GM23338 (cell line): ENCODE measurements around the gene PHF21A. TPM values are rescaled to one million over a fixed set of nuclear protein-coding genes. Genes with fewer than 3 reads are reported as not detected.

ENCODE experiments used
- ATAC-seq: fragments of 200-7000 bp; cut with Tn5 transposase; 3 replicates; pipeline ENCODE4 v1.9.1; 2020
- DNase-seq: peaks from one replicate; pipeline ENCODE4 v3.0.0-alpha.2; 2015; ENCODE audit warnings: low spot score
- H2AFZ ChIP-seq: fragments of 200-600 bp; sonication (generic); 2 replicates; pipeline ENCODE4 v1.8.0; 2016; ENCODE audit warnings: antibody characterized with exemption, mild to moderate bottlenecking, moderate library complexity
- H3F3A ChIP-seq: fragments of 200-600 bp; sonication (generic); replicated peaks from 2 replicates; pipeline ENCODE4 v1.8.0; 2017; ENCODE audit warnings: antibody characterized with exemption, mixed run types, low read depth
- H3K27ac ChIP-seq: fragments of 200-600 bp; sonication (generic); 2 replicates; pipeline ENCODE4 v1.6.1; 2016; ENCODE audit warnings: low read depth
- H3K27me3 ChIP-seq: fragments of 200-600 bp; sonication (generic); 2 replicates; pipeline ENCODE4 v1.8.0; 2016; ENCODE audit warnings: mild to moderate bottlenecking, mixed run types, moderate library complexity; ENCODE audit not compliant: insufficient read depth
- H3K36me3 ChIP-seq: fragments of 200-600 bp; sonication (generic); 2 replicates; pipeline ENCODE4 v1.8.0; 2016; ENCODE audit warnings: mild to moderate bottlenecking; ENCODE audit not compliant: insufficient read depth
- H3K4me1 ChIP-seq: fragments of 200-600 bp; sonication (generic); 2 replicates; pipeline ENCODE4 v1.8.0; 2016; ENCODE audit warnings: mild to moderate bottlenecking, moderate library complexity; ENCODE audit not compliant: insufficient read depth
- H3K4me2 ChIP-seq: fragments of 200-600 bp; sonication (generic); 2 replicates; pipeline ENCODE4 v1.7.1; 2017; ENCODE audit warnings: mixed run types
- H3K4me3 ChIP-seq: fragments of 200-600 bp; sonication (generic); 2 replicates; pipeline ENCODE4 v1.6.1; 2016; ENCODE audit warnings: mixed run types
- H3K79me2 ChIP-seq: fragments of 200-600 bp; sonication (generic); replicated peaks from 2 replicates; pipeline ENCODE4 v1.8.0; 2017; ENCODE audit warnings: mild to moderate bottlenecking; ENCODE audit not compliant: insufficient read depth
- H3K9me2 ChIP-seq: fragments of 200-600 bp; sonication (generic); 2 replicates; pipeline ENCODE4 v1.8.0; 2017; ENCODE audit not compliant: insufficient read depth
- H4K20me1 ChIP-seq: fragments of 200-600 bp; sonication (generic); replicated peaks from 2 replicates; pipeline ENCODE4 v1.8.0; 2017; ENCODE audit warnings: mild to moderate bottlenecking; ENCODE audit not compliant: insufficient read depth
- H3K27ac Mint-ChIP-seq: 2 replicates; pipeline ENCODE4 v1.8.0; 2020; ENCODE audit warnings: inconsistent platforms, mild to moderate bottlenecking, moderate library complexity, mixed read lengths
- H3K27me3 Mint-ChIP-seq: 3 replicates; pipeline ENCODE4 v1.8.0; 2022; ENCODE audit warnings: low read depth, mild to moderate bottlenecking, moderate library complexity, mixed read lengths, inconsistent platforms; ENCODE audit not compliant: insufficient read depth, poor library complexity
- H3K36me3 Mint-ChIP-seq: 3 replicates; pipeline ENCODE4 v1.8.0; 2021; ENCODE audit warnings: low read depth, mild to moderate bottlenecking, inconsistent platforms, moderate library complexity, mixed read lengths
- H3K4me1 Mint-ChIP-seq: 3 replicates; pipeline ENCODE4 v1.8.0; 2020; ENCODE audit warnings: mild to moderate bottlenecking, inconsistent platforms, mixed read lengths
- H3K4me3 Mint-ChIP-seq: 3 replicates; pipeline ENCODE4 v1.8.0; 2021; ENCODE audit warnings: moderate library complexity, mild to moderate bottlenecking, inconsistent platforms, mixed read lengths
- H3K9me3 Mint-ChIP-seq: 3 replicates; pipeline ENCODE4 v1.8.0; 2020; ENCODE audit warnings: moderate library complexity, mild to moderate bottlenecking, inconsistent platforms, mixed read lengths
- CREB1 ChIP-seq: fragments of 250-450 bp; sonication (Bioruptor Pico); IDR thresholded peaks from 2 replicates; pipeline ENCODE4 v1.5.0; 2020; ENCODE audit warnings: low read depth, mild to moderate bottlenecking, moderate library complexity
- CTCF ChIP-seq, 2 experiments: fragments of 200-600 bp in 1 of 2; sonication (generic) in 1 of 2; conservative IDR thresholded peaks; 2 replicates each; pipeline versions ENCODE4 v1.5.1 to v1.6.1; 2016 to 2017; ENCODE audit warnings: antibody characterized with exemption in 2 of 2, low read depth in 2 of 2, mild to moderate bottlenecking in 2 of 2, moderate library complexity in 1 of 2
- ETS1 ChIP-seq: IDR thresholded peaks from 2 replicates; pipeline ENCODE4 v1.6.1; 2016; ENCODE audit warnings: antibody characterized with exemption
- JUNB ChIP-seq: IDR thresholded peaks from one replicate; pipeline ENCODE4 v1.6.1; 2016; ENCODE audit warnings: antibody characterized with exemption; ENCODE audit not compliant: unreplicated experiment
- NANOG ChIP-seq: IDR thresholded peaks from 2 replicates; pipeline ENCODE4 v1.6.1; 2016; ENCODE audit warnings: antibody characterized with exemption, borderline replicate concordance
- ZNF462 ChIP-seq: fragments of 250-450 bp; sonication (Bioruptor Pico); IDR thresholded peaks from 2 replicates; pipeline ENCODE4 v1.5.0; 2020; ENCODE audit warnings: mild to moderate bottlenecking, moderate library complexity
- polyA plus RNA-seq: library from polyadenylated mRNA; unstranded; fragments of >200 nt; fragmentation: Nextera tagmentation; extraction: Ambion mirVana; gene quantifications from 2 replicates; pipeline ENCODE4 v1.2.1, GENCODE V29; 2016
- total RNA-seq: library from RNA; depleted of rRNA; stranded (reverse); fragments of >200 nt; shearing (Covaris generic); gene quantifications from 2 replicates; pipeline ENCODE4 v1.2.3, GENCODE V29; 2014

PHF21A gene
- total and polyA plus RNA-seq, 2 experiments from 2014 or later: 21.7 to 23.6 TPM

- TF ChIP-seq CTCF (conservative IDR thresholded peaks at IDR 0.05; ENCODE audit: low read depth in 2 of 2): no peak
- no peak for TF ChIP-seq ETS1
Observed at GRCh38 chr11:45961751-45962240, 159.5 kb downstream of the PHF21A start (continued).

GRCh38 chr11:45960387-45961095 lies 160.7 kb downstream of the PHF21A start:
- Mint-ChIP-seq H3K4me3 (no peak overlapping the region), H3K4me1 (no peaks in the 10 kb centered on the region), H3K27ac (no peak overlapping the region), H3K27me3 (peaks cover 2% of the 10 kb centered on the region), H3K9me3 (no peaks in the 10 kb centered on the region), H3K36me3 (peaks cover 14% of the 10 kb centered on the region)
- DNase-seq: no peak
- H4K20me1 ChIP-seq: no peaks in the 10 kb centered on the region
- H3F3A ChIP-seq: no peaks in the 10 kb centered on the region
- H2AFZ ChIP-seq: no peak overlapping the region
- no peaks in the 10 kb centered on the region for H3K9me2 ChIP-seq
- no peak overlapping the region for H3K4me2 ChIP-seq
- no peak for TF ChIP-seq CTCF (conservative IDR thresholded peaks at IDR 0.05; ENCODE audit: low read depth in 2 of 2)
- TF ChIP-seq ZNF462 (CRISPR knock-in tag): no peak
- no peak for TF ChIP-seq JUNB
- no peak for TF ChIP-seq ETS1
- TF ChIP-seq NANOG: no peak
- TF ChIP-seq CREB1 (CRISPR knock-in tag): no peak
- ATAC-seq: no peak
- H3K27me3 ChIP-seq: no peaks in the 10 kb centered on the region
- no peaks in the 10 kb centered on the region for H3K4me1 ChIP-seq
- H3K79me2 ChIP-seq: no peaks in the 10 kb centered on the region
- H3K36me3 ChIP-seq: no peaks in the 10 kb centered on the region
- H3K27ac ChIP-seq: no peak overlapping the region
- no peak overlapping the region for H3K4me3 ChIP-seq
